ENCODE data around the gene SORBS1.

SORBS1 gene

GRCh38 chr10:95456516-95456915 lies 104.7 kb downstream of the SORBS1 start:
- Histone ChIP-seq H3K4me2 (ENCODE audit: low read depth, low read length) (no peak overlapping the region), H3K79me2 (ENCODE audit: low read length) (no peaks in the 10 kb centered on the region), H4K20me1 (ENCODE audit: insufficient read depth, low read length) (no peaks in the 10 kb centered on the region), H3K36me3 (replicated peaks; ENCODE audit: insufficient read depth, low read length) (no peaks in the 10 kb centered on the region), H3F3A (ENCODE audit: insufficient read depth, low read length) (no peaks in the 10 kb centered on the region), H3K27me3 (replicated peaks; ENCODE audit: insufficient read depth, low read length) (no peaks in the 10 kb centered on the region), H3K4me3 (ENCODE audit: low read length) (no peak overlapping the region), H3K9ac (ENCODE audit: low read length) (no peak overlapping the region), H2AFZ (ENCODE audit: low read length) (no peak overlapping the region), H3K9me3 (replicated peaks; ENCODE audit: insufficient read depth, low read length) (no peaks in the 10 kb centered on the region), H3K27ac (ENCODE audit: low read length) (no peak overlapping the region), H3K4me1 (ENCODE audit: low read length) (no peaks in the 10 kb centered on the region), H3K9me2 (replicated peaks; ENCODE audit: insufficient read depth, low read length) (no peaks in the 10 kb centered on the region)
- TF ChIP-seq CTCF (IDR thresholded peaks at IDR 0.05; ENCODE audit: low read length) (no peak), EZH2phosphoT487 (IDR thresholded peaks at IDR 0.05; ENCODE audit: low read length) (no peak), EZH2 (optimal IDR thresholded peaks at IDR 0.05; ENCODE audit: low read depth, low read length) (no peak)
- DNase-seq: no peak

GRCh38 chr10:95454940-95455339 lies 106.2 kb downstream of the SORBS1 start:
- no peaks in the 10 kb centered on the region for H3F3A ChIP-seq (ENCODE audit: insufficient read depth, low read length)
- no peaks in the 10 kb centered on the region for H3K4me1 ChIP-seq (ENCODE audit: low read length)
- no peak overlapping the region for H3K27ac ChIP-seq (ENCODE audit: low read length)
- no peak overlapping the region for H2AFZ ChIP-seq (ENCODE audit: low read length)
- H4K20me1 ChIP-seq (ENCODE audit: insufficient read depth, low read length): no peaks in the 10 kb centered on the region
- H3K9ac ChIP-seq (ENCODE audit: low read length): no peak overlapping the region
- H3K4me3 ChIP-seq (ENCODE audit: low read length): no peak overlapping the region
- H3K79me2 ChIP-seq (ENCODE audit: low read length): no peaks in the 10 kb centered on the region
- H3K9me3 ChIP-seq (replicated peaks; ENCODE audit: insufficient read depth, low read length): no peaks in the 10 kb centered on the region
- H3K4me2 ChIP-seq (ENCODE audit: low read depth, low read length): no peak overlapping the region
- no peak for DNase-seq
- no peak for TF ChIP-seq EZH2 (optimal IDR thresholded peaks at IDR 0.05; ENCODE audit: low read depth, low read length)
- TF ChIP-seq CTCF (IDR thresholded peaks at IDR 0.05; ENCODE audit: low read length): no peak
- TF ChIP-seq EZH2phosphoT487 (IDR thresholded peaks at IDR 0.05; ENCODE audit: low read length): no peak
- H3K9me2 ChIP-seq (replicated peaks; ENCODE audit: insufficient read depth, low read length): no peaks in the 10 kb centered on the region
- H3K36me3 ChIP-seq (replicated peaks; ENCODE audit: insufficient read depth, low read length): no peaks in the 10 kb centered on the region
- no peaks in the 10 kb centered on the region for H3K27me3 ChIP-seq (replicated peaks; ENCODE audit: insufficient read depth, low read length)

GRCh38 chr10:95454356-95454755 lies 106.8 kb downstream of the SORBS1 start:
- H3K9me3 ChIP-seq (replicated peaks; ENCODE audit: insufficient read depth, low read length): no peaks in the 10 kb centered on the region
- H3K36me3 ChIP-seq (replicated peaks; ENCODE audit: insufficient read depth, low read length): no peaks in the 10 kb centered on the region
- H3K9me2 ChIP-seq (replicated peaks; ENCODE audit: insufficient read depth, low read length): no peaks in the 10 kb centered on the region
- H3K79me2 ChIP-seq (ENCODE audit: low read length): no peaks in the 10 kb centered on the region
- no peak overlapping the region for H2AFZ ChIP-seq (ENCODE audit: low read length)
- no peak for DNase-seq
- no peaks in the 10 kb centered on the region for H4K20me1 ChIP-seq (ENCODE audit: insufficient read depth, low read length)
- H3F3A ChIP-seq (ENCODE audit: insufficient read depth, low read length): no peaks in the 10 kb centered on the region
- TF ChIP-seq EZH2phosphoT487 (IDR thresholded peaks at IDR 0.05; ENCODE audit: low read length) (no peak), EZH2 (optimal IDR thresholded peaks at IDR 0.05; ENCODE audit: low read depth, low read length) (no peak), CTCF (IDR thresholded peaks at IDR 0.05; ENCODE audit: low read length) (no peak)
- no peak overlapping the region for H3K9ac ChIP-seq (ENCODE audit: low read length)
- H3K27me3 ChIP-seq (replicated peaks; ENCODE audit: insufficient read depth, low read length): no peaks in the 10 kb centered on the region
- no peaks in the 10 kb centered on the region for H3K4me1 ChIP-seq (ENCODE audit: low read length)
- no peak overlapping the region for H3K27ac ChIP-seq (ENCODE audit: low read length)
- no peak overlapping the region for H3K4me3 ChIP-seq (ENCODE audit: low read length)
- no peak overlapping the region for H3K4me2 ChIP-seq (ENCODE audit: low read depth, low read length)
